ENCODE data around the gene GCHFR.

GCHFR gene

DNA sequence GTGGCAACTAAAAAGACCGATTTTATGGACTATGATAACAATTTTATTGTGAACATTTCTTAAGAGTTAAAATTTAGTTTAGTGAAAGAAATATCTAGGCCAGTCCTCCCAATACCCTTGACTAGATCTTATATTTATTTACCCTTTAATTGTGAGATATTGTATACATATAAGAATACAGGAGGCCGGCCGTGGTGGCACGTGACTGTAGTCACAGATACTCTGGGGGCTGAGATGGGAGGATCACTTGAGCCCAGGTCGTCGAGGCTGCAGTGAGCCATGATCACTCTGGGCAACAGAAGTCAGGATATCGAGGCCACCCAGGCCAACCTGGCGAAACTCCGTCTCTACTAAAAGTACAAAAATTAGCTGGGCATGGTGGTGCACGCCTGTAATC lies 8.1 kb upstream of the GCHFR start:
- DNase-seq, result no peak

DNA sequence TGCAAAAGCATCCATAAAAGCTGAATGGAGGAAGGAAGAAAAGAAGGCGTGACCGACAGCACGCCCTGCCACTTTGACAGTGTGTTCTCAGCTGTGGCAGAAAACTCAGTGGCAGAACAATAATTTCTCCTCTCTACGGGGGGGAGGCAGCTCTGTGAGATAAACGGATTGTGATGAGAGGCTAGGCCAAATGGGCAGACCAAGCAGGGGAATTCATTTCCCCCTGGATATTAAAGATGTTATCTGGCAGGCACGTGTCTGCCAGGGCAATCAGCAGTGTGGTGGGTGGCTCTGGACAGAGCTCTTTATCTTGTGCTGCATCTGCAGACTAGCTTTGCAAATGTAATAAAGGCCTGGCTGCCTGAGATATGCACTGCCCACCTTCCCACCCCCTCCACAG lies 6.9 kb upstream of the GCHFR start:
- no peak for DNase-seq

DNA sequence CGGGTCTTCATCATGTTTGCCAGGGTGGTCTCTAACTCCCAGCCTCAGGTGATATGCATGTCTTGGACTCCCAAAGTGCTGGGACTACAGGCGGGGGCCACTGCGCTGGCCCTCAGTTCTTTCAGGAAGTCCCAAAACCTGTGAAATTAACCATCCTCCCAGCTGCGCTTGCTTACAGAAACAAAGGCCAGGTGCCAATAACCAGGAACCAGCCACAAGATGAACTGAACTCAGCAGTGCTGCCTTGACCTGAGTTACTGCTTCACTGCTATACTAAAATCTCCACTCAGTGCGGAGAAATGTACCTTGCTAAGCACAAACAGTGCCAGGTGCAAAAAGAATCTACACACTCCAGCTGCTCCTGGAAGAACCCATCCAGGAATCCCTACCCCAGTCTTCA lies 3.9 kb upstream of the GCHFR start:
- no peak for DNase-seq

DNA sequence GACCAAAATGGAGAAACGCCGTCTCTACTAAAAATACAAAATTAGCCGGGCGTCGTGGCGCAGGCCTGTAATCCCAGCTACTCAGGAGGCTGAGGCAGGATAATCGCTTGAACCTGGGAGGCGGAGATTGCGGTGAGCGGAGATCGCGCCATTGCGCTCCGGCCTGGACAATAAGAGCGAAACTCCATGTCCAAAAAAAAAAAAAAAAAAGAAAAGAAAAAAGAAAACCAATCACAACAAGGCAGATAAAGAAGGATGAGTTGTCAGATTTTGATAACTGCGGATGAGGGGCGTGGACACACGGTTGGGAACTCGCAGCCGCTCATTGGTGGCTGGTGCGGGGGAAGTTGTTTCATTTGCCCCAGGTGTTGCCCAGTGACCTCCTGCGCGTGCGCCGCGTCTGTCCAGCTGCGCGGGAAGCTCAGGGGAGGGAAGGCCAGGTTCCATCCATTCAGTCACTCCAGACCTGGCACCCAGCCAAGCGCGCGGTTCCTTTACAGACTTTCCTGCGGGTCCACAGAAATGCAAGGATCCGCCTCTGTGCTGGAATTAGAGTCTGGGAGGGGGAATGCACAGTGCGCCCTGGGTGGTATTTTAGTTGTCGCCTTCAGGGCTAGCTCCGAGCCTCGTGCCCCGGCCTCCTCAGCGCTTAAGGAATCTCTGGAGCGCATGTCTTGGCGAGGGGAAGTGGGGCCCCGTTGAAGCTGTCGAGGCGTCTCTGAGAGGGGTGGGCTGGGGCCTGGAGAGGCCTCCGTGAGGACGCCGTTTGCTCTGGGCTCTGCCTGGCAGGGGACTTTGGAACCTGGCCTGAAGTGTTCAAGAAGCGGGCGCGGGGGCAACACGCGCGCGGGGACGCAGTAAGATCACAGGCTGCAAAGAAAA lies 708 bp upstream of the GCHFR start:
- DNase-seq, result peak; percentile 74

DNA sequence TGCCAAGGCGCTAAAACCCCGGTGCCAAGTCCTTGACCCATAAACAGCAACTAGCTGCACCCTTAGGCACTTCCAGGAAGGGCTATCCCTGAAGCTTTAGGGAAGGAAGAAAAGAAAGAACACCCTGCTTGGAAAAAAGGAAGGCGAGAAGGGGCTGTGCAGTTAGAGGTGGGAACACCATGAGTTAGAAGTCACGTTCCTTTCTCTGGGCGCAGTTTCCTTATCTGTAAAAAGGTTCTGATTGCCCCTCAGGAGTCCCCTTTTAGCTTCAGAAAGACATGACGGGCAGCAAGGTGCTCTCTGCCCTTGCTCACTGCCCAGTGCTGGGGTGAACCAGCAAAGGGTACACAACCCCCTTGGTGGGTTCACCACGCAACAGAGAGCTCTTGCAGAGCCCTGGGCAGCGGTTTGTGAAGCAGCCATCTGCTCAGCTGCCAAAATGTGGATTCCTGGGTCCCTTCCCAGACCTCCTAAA lies 798 bp downstream of the GCHFR start:
- no peak for DNase-seq

DNA sequence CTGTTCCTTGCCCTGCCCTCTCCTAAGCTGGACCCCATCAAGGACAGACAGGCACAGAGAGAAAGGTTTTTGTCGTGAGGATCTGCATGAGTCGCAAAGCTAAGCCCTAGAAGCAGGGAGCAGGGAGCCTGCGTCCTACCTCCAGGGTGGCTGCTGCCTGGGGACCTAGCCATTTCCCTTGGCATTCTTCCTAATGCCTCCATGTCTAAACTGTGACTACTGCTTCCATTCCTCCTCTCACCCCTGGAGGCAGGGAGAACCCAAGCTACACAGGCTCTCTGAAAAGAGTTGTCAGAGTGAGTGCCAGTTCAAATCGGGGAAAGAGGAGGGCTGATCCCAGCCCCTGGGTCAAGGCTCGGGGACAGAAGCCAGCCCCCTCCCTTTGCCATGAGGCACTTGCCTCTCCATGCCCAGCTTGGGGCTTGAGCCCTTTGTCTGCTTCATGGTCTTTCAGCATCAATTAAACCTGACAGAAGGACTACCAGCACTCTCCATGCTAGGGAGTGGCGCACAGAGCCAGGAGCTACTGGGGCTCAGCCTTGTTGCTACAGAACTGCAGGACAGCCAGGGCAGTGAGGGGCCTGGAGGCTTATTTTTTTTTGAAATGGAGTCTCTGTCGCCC lies 2.4 kb downstream of the GCHFR start:
- peak; percentile 49 for DNase-seq

DNA sequence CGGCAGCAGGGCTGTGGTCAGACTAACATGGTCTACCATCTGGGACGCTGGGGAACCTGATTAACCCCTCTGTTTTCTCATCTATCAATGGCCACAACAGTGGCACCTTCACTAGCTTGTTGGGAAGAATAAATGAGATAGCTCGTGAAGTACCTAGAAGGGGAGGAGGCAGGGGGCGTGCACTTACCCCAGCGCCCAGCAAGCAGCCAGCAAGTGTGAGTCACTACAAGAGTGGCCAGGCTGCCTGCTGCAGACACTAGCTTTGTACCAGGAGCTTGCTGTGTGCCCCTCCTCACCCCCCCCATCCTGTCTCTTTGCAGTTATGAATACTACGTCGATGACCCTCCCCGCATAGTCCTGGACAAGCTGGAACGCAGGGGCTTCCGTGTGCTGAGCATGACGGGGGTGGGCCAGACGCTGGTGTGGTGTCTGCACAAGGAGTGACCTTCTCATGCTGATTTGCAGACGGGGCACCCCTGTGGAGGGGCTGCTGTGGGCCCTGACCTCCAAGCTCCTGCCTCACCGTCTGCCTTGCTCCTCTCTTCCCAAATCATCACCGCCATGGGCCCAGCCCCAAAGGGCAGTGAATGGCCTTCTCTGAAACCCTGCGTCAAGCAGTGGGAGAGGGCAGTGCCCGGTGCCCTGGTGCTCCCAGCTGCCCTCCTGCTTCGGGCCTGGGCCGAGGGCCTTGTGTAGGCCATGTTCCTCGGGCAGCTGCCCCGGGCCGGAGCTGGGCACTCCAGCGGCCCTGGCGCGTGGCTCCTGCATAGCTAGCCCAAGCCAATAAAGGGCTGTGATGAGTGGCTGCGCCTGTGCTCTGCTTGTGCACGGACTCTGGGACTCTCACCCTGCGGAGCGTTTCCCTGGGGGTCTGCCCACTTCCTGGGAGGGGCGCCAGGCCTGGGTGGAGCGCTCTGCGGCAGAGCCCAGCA lies 3.3 kb downstream of the GCHFR start:
- DNase-seq, result no peak

DNA sequence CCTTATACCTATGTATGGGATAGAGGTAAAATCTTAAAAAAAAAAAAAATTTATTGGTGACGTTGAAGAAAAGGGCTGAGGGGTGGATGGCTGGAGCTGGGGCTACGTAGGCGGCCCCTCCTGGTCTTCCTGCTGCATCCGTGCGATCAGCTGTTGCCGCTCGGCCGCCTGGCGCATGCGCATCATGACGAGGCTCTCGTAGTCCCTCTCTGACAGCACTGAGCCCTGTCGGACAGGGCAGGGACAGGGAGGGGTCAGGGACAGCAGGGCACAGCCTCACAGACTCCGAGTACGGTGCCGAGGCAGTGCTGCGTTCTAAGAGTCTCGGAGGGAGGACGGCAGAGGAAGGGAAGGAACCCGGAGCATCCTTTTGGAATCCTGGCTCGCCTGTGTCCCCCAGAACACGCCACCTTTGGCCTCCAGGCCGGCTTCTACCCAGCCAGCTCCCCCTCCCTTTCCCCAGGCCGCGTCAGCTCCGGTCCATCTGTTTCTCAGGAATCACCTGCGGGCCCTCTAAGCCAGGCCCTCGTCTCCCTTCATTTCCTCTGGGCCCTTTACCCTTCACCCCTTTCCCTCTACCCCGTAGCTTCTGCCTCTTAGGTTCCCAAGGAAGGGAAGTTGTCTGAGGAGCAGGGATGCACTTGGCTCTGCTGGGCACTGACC lies 4.1 kb downstream of the GCHFR start:
- DNase-seq, result no peak

DNA sequence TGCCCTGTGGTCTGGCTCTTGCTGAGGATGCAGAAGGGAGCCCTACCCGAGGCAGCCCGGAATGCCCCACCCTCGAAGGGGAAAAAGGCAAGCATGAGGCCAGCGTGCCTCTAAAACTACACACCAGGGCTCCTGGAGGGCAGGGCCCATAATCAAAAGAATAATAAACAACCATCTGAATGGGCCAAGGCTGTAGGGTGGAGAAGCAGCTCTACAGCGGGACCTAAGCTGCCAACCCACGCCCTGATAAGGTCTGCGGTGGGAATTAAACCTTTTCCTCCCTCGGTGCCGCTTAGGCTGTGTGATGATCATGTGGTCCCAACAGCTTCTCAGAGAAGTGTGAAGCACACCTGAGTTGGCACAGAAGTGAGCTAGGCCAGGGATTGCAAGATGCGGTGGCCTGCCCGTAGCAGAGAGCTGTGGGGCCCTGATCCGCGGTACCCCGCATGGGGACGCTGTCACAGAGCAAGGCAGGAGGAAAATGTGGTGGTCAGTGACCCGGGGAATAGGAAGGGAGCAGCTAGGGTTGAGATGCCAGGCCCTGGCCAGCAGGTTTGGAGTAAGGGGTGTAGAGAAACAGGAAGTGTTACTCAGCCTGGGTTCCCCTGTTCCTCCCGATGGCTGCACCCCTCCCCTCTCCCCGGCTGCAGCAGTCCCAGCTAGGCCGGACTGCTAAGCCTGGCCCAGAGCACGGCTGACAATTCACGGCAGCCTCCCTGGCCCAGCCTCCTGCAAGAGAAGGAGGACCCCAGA lies 4.8 kb downstream of the GCHFR start:
- DNase-seq, result no peak

DNA sequence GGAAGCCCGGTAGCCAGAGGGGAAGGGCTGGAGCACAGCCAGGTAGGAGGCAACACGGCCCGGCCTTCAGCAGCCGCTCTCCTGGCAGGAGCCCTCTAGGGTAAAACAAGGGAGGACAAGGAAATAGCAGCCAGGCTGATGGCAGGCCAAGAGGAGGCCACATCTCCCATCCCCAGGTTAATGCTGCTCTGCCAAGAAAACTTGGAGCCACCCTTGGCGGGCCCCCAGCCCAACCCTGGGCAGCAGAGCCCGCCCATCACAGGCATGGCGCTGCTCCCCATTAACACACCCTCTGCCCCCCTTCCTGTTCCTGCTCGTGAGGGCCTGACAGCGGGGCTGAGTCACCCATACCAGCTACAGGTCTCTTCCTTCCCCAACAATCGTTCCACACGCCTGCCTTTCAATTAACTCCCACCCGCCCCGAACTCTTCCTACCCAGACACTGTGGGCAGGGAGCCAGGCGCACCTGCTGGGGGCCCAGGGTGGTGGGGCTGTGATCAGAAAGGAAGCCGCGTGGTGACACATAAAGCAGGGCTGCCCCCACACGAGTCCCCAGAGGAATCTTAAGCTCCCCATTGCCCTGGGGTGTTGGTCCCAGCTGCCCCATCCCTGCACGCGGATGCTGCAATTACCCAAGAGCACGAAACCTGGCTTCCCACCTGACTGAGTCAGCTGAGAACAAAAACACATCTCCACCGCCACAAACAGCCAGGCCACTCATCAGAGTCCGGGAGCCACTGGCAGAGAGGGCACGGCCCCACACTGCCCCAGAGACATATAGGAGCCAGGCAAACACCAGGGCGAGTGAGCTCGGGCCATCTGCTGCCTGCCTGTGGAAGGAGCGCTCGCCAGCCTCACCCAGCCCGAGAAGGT lies 5.6 kb downstream of the GCHFR start, which contains the start of gene C15orf62:
Gene C15orf62, plus strand, starts transcription at position 707 of the 873 bp plus-strand sequence. CDS start 516 bp downstream, outside the sequence.
- peak; percentile 34 for DNase-seq

DNA sequence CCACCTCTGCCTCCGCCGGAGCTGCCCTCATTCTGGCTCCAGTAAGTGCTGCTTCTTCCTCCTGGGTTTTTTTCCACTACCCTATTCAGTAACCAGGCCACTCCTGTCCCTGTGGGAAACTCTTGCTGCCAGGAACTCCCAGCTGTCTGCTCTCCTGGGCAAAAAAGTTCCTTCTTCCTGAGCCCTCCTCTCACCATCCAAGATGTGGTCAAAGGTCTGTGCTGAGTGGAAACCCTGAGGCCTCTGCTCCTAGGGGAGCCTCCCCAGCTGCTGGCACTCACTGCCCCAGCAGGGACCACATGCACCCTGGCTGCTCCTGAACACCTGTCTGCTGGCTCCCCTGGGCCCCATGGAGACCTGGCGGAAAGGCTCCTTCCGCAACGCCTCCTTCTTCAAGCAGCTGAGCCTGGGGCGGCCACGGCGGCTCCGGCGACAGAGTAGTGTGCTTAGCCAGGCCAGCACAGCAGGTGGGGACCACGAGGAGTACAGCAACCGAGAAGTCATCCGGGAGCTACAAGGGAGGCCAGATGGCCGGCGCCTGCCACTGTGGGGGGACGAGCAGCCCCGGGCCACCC lies 6.4 kb downstream of the GCHFR start:
- no peak for DNase-seq

DNA sequence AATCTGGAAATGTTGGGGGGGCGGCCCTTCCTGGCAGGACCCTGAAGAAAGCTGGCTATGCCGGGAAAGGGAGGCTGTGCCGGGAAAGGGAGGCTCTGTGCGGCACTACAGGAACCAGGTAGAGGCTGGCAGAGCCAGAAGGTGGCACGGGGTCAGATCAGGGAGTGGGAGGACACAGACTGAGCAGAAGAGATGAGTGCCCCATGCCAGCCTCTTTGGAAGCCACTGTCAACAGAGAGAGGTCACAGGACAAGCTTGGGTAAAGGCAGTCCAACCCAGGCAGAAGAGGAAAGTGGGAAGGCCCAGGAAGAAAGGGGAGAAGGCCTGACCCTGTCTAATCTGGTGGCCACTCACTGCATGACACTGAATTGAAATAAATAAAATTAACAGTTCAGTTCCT lies 7.4 kb downstream of the GCHFR start:
- no peak for DNase-seq

DNA sequence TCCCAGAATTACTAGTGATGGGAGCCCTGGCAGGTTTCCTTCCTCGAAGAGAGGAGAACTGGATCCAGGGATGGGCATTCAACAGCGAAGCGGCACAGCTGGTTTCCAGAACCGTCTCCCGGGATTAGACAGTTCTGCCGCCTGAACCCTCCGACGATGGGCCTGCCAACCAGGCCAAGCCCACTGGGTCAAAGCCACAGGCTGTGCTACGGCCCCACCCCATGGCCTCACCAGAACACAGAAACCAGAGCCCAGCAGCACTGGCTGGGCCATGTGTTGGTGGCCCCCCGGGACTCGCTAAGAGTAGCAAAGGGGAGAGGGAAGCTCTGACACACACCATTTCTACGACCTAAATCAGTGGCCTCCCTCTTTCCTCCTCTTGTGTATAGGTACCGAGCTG lies 8.1 kb downstream of the GCHFR start:
- DNase-seq, result no peak

DNA sequence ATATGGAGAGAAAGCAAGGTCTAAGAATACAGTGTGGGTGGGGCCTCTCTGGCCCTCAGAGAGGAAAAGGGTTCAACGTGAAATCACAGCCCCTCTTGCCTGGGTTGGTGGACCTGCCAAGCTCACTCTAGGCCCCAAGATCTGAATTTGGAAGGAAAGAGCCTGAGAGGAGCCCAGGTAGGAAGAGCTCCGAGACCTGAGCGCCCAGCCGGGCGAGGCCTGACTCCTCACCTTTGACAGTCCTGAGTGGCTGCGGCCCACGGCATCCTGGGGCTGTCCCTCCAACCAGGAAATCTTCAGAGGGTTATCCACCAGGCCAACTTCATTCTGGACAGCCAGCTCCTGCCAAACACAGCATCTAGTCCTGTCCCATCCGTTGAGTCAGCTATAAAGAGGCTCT lies 9.6 kb downstream of the GCHFR start:
- DNase-seq, result no peak

DNA sequence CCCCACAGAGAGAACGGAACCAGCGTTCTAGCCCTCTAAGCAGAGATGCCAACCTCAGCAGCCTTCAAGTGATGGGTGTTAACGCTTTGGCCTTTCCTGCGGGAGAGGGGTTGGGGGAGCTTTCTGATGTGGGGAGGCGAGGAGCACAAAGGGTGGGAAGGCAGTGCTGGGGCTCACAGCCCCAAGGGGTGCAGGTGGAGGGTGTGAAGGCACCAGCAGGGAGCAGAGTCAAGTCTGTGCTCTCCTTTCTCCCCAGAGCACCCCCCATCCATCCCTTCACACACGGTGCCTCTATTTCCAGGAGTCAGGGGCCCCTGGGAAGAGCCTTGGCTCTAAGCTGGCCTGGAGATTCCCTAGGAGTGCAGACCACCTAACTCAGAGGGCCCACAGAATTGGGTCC lies 10.0 kb downstream of the GCHFR start:
- no peak for DNase-seq

DNA sequence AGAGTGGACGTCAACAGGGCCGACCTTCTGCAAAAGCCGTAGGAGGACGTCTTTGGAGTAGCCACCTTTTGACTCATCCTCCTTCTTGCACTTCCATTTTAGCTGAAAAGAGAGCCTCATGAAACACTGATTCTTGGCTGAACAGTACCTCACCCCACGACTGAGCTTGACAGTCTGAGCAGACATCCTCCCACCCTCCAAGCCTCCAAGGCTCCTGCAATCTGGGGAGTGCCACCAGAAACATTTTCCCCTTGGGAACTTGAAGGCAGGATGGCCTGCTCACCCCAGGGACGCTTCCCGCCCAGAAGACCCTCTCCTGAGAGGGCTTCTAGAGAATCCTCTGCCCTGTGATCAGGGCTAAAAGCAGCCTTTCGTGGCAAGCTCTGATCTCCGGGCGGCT lies 11.1 kb downstream of the GCHFR start:
- DNase-seq, result no peak

DNA sequence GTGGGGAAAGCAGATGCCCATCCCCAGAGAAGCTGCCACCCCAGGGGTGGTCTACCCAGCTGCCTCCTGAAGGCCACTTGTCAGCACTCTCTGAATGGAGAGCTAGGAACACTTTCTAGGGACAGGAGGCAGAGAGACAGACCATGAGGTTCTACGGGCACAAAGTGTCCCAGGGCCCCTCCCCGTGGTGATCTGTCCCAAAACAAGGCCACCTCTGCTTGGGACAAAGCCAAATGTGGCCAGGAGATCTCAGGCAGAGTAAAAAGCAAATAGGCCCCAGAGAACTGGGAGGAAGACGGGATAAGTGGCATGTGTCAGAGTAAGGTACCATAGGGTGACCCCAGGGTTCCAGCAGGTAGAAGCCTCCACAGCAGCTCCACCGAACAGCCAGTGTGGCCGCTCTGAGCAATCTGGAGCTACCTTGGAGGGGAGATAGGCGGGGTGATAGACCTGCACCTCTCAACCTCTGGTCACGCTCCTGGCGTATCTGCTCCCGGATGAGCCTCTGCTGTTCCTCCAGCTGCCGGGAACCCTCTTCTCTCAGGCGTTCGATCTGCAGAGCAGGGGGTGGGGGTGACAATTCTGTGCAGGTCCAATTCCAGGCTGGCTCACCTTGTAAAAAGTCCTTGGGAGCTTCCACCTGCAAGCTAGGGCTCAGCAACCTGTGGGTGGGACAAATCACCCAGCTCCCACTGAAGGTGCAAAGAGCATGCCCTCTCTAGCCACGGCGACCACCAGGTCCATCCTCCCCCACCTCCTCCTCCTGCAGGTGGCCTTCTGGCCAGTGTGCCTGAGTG lies 12.1 kb downstream of the GCHFR start:
- DNase-seq, result no peak

DNA sequence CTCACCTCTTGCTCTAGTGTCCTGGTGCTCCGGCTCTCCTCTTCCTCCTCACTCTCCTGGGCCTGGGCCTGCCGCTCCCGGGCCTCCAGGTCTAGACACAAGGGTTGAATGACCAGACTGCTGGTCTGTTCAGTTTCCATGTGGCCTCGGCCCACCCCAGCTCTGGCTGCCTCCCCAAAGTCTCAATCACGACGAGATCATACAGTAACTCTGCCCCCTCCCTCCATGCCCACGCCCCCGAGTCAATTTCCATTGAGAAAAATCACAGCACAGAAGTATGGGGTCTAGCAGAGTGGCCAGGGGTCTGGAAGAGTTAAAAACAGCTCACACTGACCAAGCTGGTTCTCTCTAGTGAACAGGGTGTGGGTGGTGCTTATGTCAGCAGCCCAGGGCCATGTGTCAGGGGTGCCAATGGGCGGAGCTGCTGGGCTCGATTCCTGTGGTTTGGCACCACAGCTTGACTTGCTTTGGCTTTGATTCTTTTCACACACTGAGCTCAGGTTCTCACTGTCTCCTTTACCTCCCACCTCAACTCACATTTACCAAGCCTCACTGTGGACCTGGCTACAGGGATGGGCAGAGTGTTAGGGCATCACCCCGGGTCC lies 12.8 kb downstream of the GCHFR start:
- DNase-seq, result no peak

DNA sequence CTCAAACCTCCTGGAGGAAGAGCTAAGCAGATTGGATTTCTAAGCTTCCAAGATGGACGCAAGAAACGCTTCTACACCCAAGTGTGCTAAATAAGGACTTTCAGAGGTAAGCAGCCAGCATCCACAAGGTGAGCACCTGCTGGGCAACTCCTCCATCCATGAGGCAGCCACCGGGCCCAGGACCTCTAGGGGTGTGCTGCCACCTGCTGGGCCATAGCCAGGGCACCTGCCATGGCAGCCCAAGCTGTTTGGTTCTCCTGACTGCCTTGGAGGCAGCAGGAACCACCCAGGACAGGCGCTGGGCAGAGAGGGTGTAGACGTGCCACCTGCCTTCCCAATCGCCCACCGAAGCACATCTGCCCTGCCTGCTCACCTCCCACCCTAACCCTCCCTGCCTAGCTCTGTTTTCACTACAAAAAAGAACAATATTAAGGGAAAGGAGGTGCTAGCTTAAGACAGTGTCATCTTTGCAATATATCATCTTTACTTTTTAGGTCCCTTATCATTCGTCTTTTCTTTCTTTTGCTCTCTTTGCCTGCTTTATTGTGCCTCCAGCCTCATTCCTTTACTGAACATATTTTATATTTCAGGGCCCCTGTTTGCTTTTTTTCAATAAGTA lies 18.9 kb downstream of the GCHFR start:
- DNase-seq, result no peak
